GM10266 (cell line): ENCODE data around the gene HYDIN.

Source experiments
- DNase-seq: peaks from one replicate; pipeline ENCODE4 v3.0.0; 2012; ENCODE audit errors: extremely low spot score
- TF ChIP-seq, protein P1 (sequence below): IDR thresholded peaks from 2 replicates; pipeline ENCODE4 v1.5.1; 2012; ENCODE audit warnings: mild to moderate bottlenecking, low read depth; ENCODE audit not compliant: control insufficient read depth, insufficient read depth; ENCODE audit errors: missing control alignments

The HYDIN gene

DNA sequence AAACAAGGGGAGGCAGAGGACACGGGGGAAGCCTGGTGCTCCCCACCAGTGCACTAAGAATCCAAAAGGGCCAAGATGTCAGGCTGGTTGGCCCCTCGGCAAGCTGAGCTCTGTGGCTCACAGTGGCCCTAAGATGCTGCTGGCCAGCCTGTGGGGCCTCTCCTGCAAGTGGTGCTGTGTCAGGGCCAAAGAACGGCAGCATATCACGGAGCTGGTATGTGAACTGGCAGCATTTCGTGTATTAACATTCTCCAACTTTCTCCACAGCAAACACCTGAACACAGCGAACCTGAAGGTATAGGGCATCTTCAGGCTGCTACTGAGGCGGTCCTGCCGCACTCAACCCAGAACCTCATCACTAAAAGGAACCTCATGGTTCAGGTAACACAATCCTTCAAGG lies 464.3 kb downstream of the HYDIN start:
- DNase-seq, result no peak
- TF ChIP-seq, protein P1, sequence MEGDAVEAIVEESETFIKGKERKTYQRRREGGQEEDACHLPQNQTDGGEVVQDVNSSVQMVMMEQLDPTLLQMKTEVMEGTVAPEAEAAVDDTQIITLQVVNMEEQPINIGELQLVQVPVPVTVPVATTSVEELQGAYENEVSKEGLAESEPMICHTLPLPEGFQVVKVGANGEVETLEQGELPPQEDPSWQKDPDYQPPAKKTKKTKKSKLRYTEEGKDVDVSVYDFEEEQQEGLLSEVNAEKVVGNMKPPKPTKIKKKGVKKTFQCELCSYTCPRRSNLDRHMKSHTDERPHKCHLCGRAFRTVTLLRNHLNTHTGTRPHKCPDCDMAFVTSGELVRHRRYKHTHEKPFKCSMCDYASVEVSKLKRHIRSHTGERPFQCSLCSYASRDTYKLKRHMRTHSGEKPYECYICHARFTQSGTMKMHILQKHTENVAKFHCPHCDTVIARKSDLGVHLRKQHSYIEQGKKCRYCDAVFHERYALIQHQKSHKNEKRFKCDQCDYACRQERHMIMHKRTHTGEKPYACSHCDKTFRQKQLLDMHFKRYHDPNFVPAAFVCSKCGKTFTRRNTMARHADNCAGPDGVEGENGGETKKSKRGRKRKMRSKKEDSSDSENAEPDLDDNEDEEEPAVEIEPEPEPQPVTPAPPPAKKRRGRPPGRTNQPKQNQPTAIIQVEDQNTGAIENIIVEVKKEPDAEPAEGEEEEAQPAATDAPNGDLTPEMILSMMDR, result no peak

GRCh38 chr16:70765491-70765890 lies 465.0 kb downstream of the HYDIN start:
- TF ChIP-seq, protein P1, result no peak
- DNase-seq, result no peak

GRCh38 chr16:70764632-70765031 lies 465.9 kb downstream of the HYDIN start:
- TF ChIP-seq, protein P1, result no peak
- no peak for DNase-seq

- TF ChIP-seq, protein P1, result no peak
- no peak for DNase-seq
Measured at GRCh38 chr16:70760221-70760620, 470.3 kb downstream of the HYDIN start.

DNA sequence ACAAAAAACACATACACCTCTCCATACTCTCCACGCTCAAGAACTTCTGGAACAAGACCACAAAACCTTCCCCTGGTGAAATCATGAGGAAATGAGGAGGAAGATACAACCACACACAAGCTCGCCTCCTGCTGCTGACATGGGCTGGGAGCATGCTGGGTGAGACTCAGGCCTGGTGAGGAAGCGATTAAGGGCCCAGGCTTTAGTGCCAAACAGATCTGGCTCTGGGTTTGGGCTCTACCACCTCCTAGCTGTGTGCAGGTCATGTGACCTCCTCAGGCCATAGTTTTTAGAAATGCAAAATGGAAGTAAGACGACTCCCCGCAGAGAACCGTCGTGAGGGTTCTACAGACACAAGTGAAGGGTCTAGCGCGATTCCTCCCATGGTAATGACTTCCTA lies 470.9 kb downstream of the HYDIN start:
- TF ChIP-seq, protein P1, result no peak
- no peak for DNase-seq

GRCh38 chr16:70758786-70759185 lies 471.7 kb downstream of the HYDIN start:
- no peak for DNase-seq
- TF ChIP-seq, protein P1, result no peak
